Measurements from ENCODE around the gene ADGRL1.
"Not testable (repeated sequence)": the region's sequence is repeated elsewhere in the genome, so short reads cannot be mapped to it uniquely, and the experiment has no call there.

- TF ChIP-seq CTCF (IDR thresholded peaks at IDR 0.05); POLR2AphosphoS5 (IDR thresholded peaks at IDR 0.05); POLR2A (IDR thresholded peaks at IDR 0.05; ENCODE audit: low read depth): not testable (repeated sequence)
Observed at GRCh38 chr19:14204676-14205451, 1.1 kb downstream of the ADGRL1 start.

Data from esophagus muscularis mucosa (tissue), 3 donors.